ENCODE results near the gene TAT. TPM values are rescaled to one million over a fixed set of nuclear protein-coding genes. Genes with fewer than 3 reads are reported as not detected.
"Not testable (repeated sequence)": the region's sequence is repeated elsewhere in the genome, so short reads cannot be mapped to it uniquely, and the experiment has no call there.

Gene TAT
- total RNA-seq, 2 experiments from 2014 or later, result not detected

- Mint-ChIP-seq H3K27me3 (peaks cover 24% of the 10 kb centered on the region), H3K9me3 (no peaks in the 10 kb centered on the region), H3K4me3 (no peak overlapping the region), H3K4me1 (no peaks in the 10 kb centered on the region), H3K36me3 (ENCODE audit: low read depth) (no peaks in the 10 kb centered on the region), H3K27ac (no peak overlapping the region)
- POLR2A ChIA-PET, result no interaction called here
- CTCF ChIA-PET, result interaction anchor here (1.9 kb wide), 1 partner anchor 38 kb away, joined by 6 read pairs; no protein-coding TSS in a partner anchor
- DNase-seq, result no peak
Observed at GRCh38 chr16:71572497-71573116, 4.3 kb downstream of the TAT start.

DNA sequence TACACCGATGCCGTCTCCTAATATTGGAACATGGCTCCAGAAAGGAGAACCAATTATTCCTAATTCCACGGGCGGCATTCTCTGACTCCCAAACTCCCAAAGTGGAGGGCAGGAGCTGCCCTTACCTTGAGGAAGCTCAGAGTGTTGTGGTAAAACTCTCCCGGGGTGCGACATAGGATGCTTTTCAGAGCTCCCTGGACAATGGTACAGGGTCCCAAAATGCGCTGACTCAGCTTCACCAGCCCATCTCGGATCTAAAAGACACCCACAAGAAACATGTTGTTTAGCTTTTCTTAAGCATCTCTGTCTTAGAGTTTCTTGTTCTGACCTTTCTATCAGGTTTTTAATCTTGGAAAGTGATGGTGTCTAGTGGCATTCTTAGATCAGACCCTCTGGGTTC lies 6.7 kb downstream of the TAT start:
- Mint-ChIP-seq H3K4me1 (peaks cover 10% of the 10 kb centered on the region), H3K4me3 (no peak overlapping the region), H3K9me3 (no peaks in the 10 kb centered on the region), H3K27ac (no peak overlapping the region), H3K27me3 (peaks cover 8% of the 10 kb centered on the region), H3K36me3 (ENCODE audit: low read depth) (no peaks in the 10 kb centered on the region)
- DNase-seq, result no peak
- POLR2A ChIA-PET, result no interaction called here
- CTCF ChIA-PET, result no interaction called here

GRCh38 chr16:71569621-71570020 lies 7.3 kb downstream of the TAT start:
- no peak overlapping the region for H3K4me3 Mint-ChIP-seq
- H3K4me1 Mint-ChIP-seq, result peaks cover 13% of the 10 kb centered on the region
- peaks cover 7% of the 10 kb centered on the region for H3K27me3 Mint-ChIP-seq
- H3K27ac Mint-ChIP-seq, result no peak overlapping the region
- H3K36me3 Mint-ChIP-seq (ENCODE audit: low read depth), result no peaks in the 10 kb centered on the region
- DNase-seq, result no peak
- ChIA-PET CTCF (no interaction called here), POLR2A (no interaction called here)
- no peaks in the 10 kb centered on the region for H3K9me3 Mint-ChIP-seq

- no peak for DNase-seq
- CTCF ChIA-PET, result no interaction called here
- Mint-ChIP-seq H3K27ac (no peak overlapping the region), H3K4me1 (peaks cover 19% of the 10 kb centered on the region), H3K4me3 (no peak overlapping the region), H3K27me3 (peaks cover 7% of the 10 kb centered on the region), H3K9me3 (no peaks in the 10 kb centered on the region), H3K36me3 (ENCODE audit: low read depth) (no peaks in the 10 kb centered on the region)
- POLR2A ChIA-PET, result no interaction called here
Observed at GRCh38 chr16:71568551-71568950, 8.3 kb downstream of the TAT start.

DNA sequence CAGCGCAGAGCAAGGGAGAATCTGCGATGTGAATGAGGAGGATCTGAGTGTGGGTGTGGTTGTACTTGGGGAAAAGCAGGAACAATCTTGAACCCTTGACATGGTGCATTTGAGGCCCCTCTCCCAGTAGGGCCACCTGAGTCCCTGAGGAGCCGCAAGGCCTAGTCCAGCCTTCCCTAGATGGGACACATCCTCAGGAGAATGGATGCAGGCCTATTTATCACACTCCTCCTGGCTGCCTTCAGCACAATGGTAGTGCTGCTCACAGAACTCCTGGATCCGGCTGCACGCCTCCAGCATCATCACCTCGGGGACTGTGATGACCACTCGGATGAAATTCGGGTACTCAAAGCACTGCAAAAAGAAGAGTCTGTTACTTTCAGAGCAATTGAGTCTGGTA lies 9.0 kb downstream of the TAT start:
- ChIA-PET CTCF (interaction anchor here (4.0 kb wide), 1 partner anchor 42 kb away, joined by 83 read pairs; no protein-coding TSS in a partner anchor), POLR2A (no interaction called here)
- Mint-ChIP-seq H3K4me1 (peaks cover 19% of the 10 kb centered on the region), H3K27me3 (peaks cover 7% of the 10 kb centered on the region), H3K9me3 (no peaks in the 10 kb centered on the region), H3K36me3 (ENCODE audit: low read depth) (no peaks in the 10 kb centered on the region), H3K4me3 (no peak overlapping the region), H3K27ac (no peak overlapping the region)
- DNase-seq, result no peak

DNA sequence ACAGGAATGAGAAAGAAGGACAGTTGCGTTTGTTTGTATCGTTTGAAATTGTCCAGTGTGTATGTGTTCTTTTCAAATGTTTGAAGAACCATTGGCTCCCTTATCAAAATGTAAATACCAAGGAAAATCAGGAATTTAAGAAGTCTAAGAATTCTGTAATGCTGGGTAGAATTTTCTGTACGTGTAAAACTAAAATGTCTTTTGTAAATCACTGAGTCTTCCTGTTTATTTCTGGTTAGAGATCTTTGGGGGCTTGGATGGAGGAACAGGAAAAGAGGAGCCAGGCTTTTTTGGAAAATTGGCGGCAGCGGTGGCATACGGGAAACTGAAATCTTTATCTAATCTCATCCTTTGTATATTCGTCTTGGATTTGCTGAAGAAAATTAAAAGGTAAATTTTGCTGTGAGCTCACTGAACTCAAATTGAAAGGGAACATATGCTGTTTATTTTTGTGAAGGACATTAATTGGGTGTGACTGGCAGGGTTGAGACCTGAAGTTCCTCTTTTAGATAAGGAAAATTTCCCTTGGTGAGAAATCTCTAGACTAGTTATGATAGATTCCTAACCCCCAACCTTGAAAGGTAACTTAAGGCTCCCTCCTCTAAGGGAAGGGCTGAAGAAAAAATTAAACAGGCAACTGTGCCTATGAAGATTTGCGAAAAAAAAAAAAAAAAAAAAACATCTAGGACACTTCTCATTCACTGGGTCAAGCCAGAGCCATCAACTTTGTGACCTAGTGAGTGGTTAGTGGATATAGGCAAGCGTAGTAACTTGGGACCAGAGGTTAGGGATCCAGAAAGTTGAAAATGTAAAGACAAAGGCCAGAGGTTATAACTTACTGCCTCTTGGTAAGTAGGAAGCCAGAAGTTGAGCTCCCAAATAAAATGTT lies 10.8 kb downstream of the TAT start:
- peak overlapping the region; percentile 84 for H3K4me3 Mint-ChIP-seq
- POLR2A ChIA-PET, result interaction anchor here (0.6 to 1.7 kb wide), 10 partner anchors 10 to 527 kb away, joined by 3 to 15 read pairs (median 3); partner anchors contain the start of genes AP1G1 and TAT
- H3K36me3 Mint-ChIP-seq (ENCODE audit: low read depth), result no peaks in the 10 kb centered on the region
- H3K9me3 Mint-ChIP-seq, result peaks cover 9% of the 10 kb centered on the region
- peaks cover 19% of the 10 kb centered on the region for H3K4me1 Mint-ChIP-seq
- CTCF ChIA-PET, result interaction anchor here (0.8 to 4.0 kb wide), 19 partner anchors 8 to 396 kb away, joined by 3 to 83 read pairs (median 5); partner anchors contain the start of genes IST1 and TAT
- H3K27me3 Mint-ChIP-seq, result peaks cover 2% of the 10 kb centered on the region
- peak overlapping the region; percentile 90 for H3K27ac Mint-ChIP-seq
- no peak for DNase-seq

DNA sequence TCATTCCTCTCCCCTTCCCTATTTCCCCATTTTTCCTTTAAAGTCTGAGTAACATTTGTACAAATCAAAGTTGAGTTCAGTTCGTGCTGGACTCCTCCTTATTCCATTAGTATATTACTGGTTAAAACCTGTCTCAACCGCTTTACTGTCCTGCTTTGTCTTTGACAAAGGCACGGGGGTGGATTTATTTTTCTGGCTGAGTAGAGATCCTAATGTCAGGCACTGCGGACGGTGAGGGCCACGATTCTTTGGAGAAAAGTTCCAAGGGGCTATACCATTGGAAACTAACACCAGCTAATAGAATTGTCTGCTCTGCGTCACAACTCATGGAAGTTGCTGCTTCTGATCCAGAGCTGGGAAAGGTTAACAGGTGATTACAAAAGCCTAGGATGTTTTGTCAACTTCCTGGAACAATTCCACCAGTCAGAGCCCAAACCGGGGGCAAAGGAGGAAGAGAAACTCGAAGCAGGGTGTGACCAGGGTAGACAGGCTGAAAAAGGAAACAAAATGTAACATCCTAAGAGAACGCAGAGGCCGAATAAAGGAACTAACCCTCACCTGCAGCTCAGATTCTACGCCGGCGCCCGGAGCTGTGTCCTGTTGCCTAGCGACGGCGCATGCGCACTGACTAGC lies 12.4 kb downstream of the TAT start:
- peaks cover 9% of the 10 kb centered on the region for H3K9me3 Mint-ChIP-seq
- H3K4me1 Mint-ChIP-seq, result peaks cover 19% of the 10 kb centered on the region

DNA sequence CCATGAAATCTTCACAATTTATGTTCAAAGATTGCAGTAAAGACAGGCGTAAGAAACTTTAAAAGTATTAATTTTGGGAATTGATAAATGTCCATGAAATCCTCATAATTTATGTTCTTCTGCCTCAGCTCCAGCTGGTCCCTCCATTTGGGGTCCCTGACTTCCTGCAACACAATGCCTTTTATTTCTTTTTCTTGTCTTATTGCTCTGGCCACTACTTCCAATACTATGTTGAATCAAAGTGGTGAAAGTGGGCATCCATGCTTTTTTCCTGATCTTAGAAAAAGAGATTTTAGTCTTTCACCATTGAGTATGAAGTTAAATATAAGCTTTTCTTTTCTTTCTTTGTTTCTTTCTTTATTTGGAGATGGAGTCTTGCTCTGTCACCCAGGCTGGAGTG lies 14.3 kb downstream of the TAT start:
- peaks cover 22% of the 10 kb centered on the region for H3K27me3 Mint-ChIP-seq
- POLR2A ChIA-PET, result no interaction called here

More for the DNA sequence above, 12.4 kb downstream of the TAT start:
- DNase-seq, result no peak
- ChIA-PET CTCF (interaction anchor here (0.5 to 4.0 kb wide), 27 partner anchors 9 to 531 kb away, joined by 3 to 83 read pairs (median 5); partner anchors contain the start of gene IST1), POLR2A (interaction anchor here (1.2 to 1.7 kb wide), 5 partner anchors 12 to 528 kb away, joined by 3 to 15 read pairs (median 5); partner anchors contain the start of gene TAT)
- Mint-ChIP-seq H3K36me3 (ENCODE audit: low read depth) (no peaks in the 10 kb centered on the region), H3K4me3 (peak overlapping the region; percentile 84), H3K27me3 (peaks cover 5% of the 10 kb centered on the region), H3K27ac (peak overlapping the region; percentile 90)

GRCh38 chr16:71561886-71562285 lies 15.0 kb downstream of the TAT start:
- Mint-ChIP-seq H3K4me1 (peaks cover 19% of the 10 kb centered on the region), H3K27me3 (peaks cover 22% of the 10 kb centered on the region)
- H3K27ac Mint-ChIP-seq; H3K9me3 Mint-ChIP-seq; CTCF ChIA-PET; DNase-seq; H3K36me3 Mint-ChIP-seq (ENCODE audit: low read depth); H3K4me3 Mint-ChIP-seq; POLR2A ChIA-PET: not testable (repeated sequence)

More for the DNA sequence above, 14.3 kb downstream of the TAT start:
- H3K4me1 Mint-ChIP-seq, result peaks cover 19% of the 10 kb centered on the region
- no peak overlapping the region for H3K27ac Mint-ChIP-seq
- H3K4me3 Mint-ChIP-seq, result no peak overlapping the region
- peaks cover 9% of the 10 kb centered on the region for H3K9me3 Mint-ChIP-seq
- no peaks in the 10 kb centered on the region for H3K36me3 Mint-ChIP-seq (ENCODE audit: low read depth)
- CTCF ChIA-PET, result interaction anchor here (1.1 kb wide), 1 partner anchor 48 kb away, joined by 3 read pairs; no protein-coding TSS in a partner anchor
- DNase-seq, result no peak

- H3K9me3 Mint-ChIP-seq, result peaks cover 9% of the 10 kb centered on the region
- H3K4me1 Mint-ChIP-seq, result peaks cover 8% of the 10 kb centered on the region
- no peak for DNase-seq
- no peak overlapping the region for H3K4me3 Mint-ChIP-seq
- H3K27ac Mint-ChIP-seq, result no peak overlapping the region
- H3K36me3 Mint-ChIP-seq (ENCODE audit: low read depth), result no peaks in the 10 kb centered on the region
- POLR2A ChIA-PET, result no interaction called here
- CTCF ChIA-PET, result no interaction called here
- peaks cover 22% of the 10 kb centered on the region for H3K27me3 Mint-ChIP-seq
Observed at GRCh38 chr16:71559855-71560254, 17.0 kb downstream of the TAT start.

DNA sequence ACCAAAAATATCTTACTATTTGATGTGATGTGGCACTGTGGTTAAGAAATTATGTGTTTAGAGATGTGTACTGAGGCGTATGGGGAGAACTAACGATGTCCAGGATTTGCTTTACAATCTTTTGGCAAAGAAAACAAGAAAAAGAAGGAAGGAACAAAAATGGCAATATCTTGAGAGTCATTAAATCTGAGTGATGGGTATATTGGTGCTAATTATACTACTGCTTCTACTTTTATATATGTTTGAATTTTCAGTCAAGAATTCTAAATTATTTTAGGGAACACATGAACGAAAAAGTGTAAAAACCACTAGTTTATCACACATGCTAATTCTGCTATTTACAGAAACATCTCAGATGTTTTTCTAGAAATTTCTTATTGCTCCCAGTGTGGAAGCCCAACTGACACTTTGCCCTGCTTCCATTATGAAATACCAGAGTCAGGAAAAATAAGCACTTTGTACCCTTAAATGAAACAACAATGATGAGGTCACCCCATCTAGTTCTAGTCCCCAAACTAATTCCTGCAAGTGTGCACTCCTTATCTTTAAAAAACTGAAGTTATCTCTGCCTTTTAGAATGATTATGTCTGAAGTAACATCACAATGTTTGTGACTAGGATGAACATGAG lies 18.8 kb downstream of the TAT start:
- no peak overlapping the region for H3K27ac Mint-ChIP-seq
- ChIA-PET CTCF (interaction anchor here (0.6 kb wide), 1 partner anchor 26 kb away, joined by 4 read pairs; no protein-coding TSS in a partner anchor), POLR2A (no interaction called here)
- H3K36me3 Mint-ChIP-seq (ENCODE audit: low read depth), result no peaks in the 10 kb centered on the region
- peaks cover 22% of the 10 kb centered on the region for H3K27me3 Mint-ChIP-seq
- no peak for DNase-seq
- no peaks in the 10 kb centered on the region for H3K4me1 Mint-ChIP-seq
- H3K4me3 Mint-ChIP-seq, result no peak overlapping the region
- H3K9me3 Mint-ChIP-seq, result peaks cover 9% of the 10 kb centered on the region

GRCh38 chr16:71557299-71557698 lies 19.6 kb downstream of the TAT start:
- CTCF ChIA-PET, result no interaction called here
- no peak overlapping the region for H3K27ac Mint-ChIP-seq
- no peaks in the 10 kb centered on the region for H3K36me3 Mint-ChIP-seq (ENCODE audit: low read depth)
- POLR2A ChIA-PET, result no interaction called here
- no peak for DNase-seq
- peaks cover 7% of the 10 kb centered on the region for H3K9me3 Mint-ChIP-seq
- peaks cover 28% of the 10 kb centered on the region for H3K27me3 Mint-ChIP-seq
- H3K4me1 Mint-ChIP-seq, result no peaks in the 10 kb centered on the region
- no peak overlapping the region for H3K4me3 Mint-ChIP-seq

Measured in activated CD4-positive, alpha-beta memory T cell treated with anti-CD3 and anti-CD28 coated beads, Interleukin-2, amount 10 ng/mL, durations not matched to agents 7 days and 5 days (primary cell).